Prostate gland (tissue), 2 donors: ENCODE results near the gene PRDM13. TPM values are rescaled to one million over a fixed set of nuclear protein-coding genes. Genes with fewer than 3 reads are reported as not detected.

Experiments
- DNase-seq: peaks from one replicate; pipeline ENCODE4 v3.0.0-alpha.2; 2019; ENCODE audit warnings: low spot score
- H3K27ac ChIP-seq, 2 donors: fragments of 200-600 bp; sonication (generic); 2 replicates each; pipeline ENCODE4 v1.5.1; 2017 to 2019
- H3K27me3 ChIP-seq: fragments of 200-600 bp; sonication (generic); replicated peaks from 2 replicates; pipeline ENCODE4 v1.5.1; 2019; ENCODE audit not compliant: insufficient read depth
- H3K36me3 ChIP-seq, 2 donors: fragments of 200-600 bp; sonication (generic); 1 replicate in 1 of 2; 2 replicates in 1 of 2; pipeline versions ENCODE4 v1.5.1 to v1.8.1; 2017 to 2019
- H3K4me1 ChIP-seq: fragments of 200-600 bp; sonication (generic); replicated peaks from 2 replicates; pipeline ENCODE4 v1.5.1; 2019
- H3K4me3 ChIP-seq, 2 donors: fragments of 200-600 bp; sonication (generic); 2 replicates each; pipeline ENCODE4 v1.5.1; 2017 to 2019
- H3K9me3 ChIP-seq: fragments of 200-600 bp; sonication (generic); 2 replicates; pipeline ENCODE4 v1.5.1; 2017
- POLR2A ChIP-seq: fragments of 450-650 bp; IDR thresholded peaks from one replicate; pipeline ENCODE4 v1.6.1; 2016; ENCODE audit warnings: antibody characterized with exemption, mild to moderate bottlenecking
- POLR2AphosphoS5 ChIP-seq: sonication (generic); formaldehyde crosslinking; IDR thresholded peaks from one replicate; pipeline ENCODE4 v1.6.1; 2017; ENCODE audit warnings: antibody characterized with exemption
- WGBS: methylation state at CpG from one replicate; pipeline ENCODE4 v1.1.5; 2018; 5-methylcytosine and 5-hydroxymethylcytosine counted together
- intact Hi-C: fragments of 100-400 bp; cut with DNase I; formaldehyde crosslinking; loops from one replicate; pipeline ENCODE4 v1.14.2; 2022
- total RNA-seq, 2 donors: library from RNA; depleted of rRNA; stranded (reverse); fragments of >200 nt; gene quantifications; one replicate each; pipeline ENCODE4 v1.1.0, GENCODE V29; 2016
- TF ChIP-seq, protein P1 (sequence below), 4 experiments: fragments of 200-600 bp in 2 of 4; fragments of 450-650 bp in 2 of 4; sonication (generic) in 2 of 4; IDR thresholded peaks; 1 replicate in 3 of 4; 2 replicates in 1 of 4; pipeline ENCODE4 v1.5.1; 2016 to 2019; ENCODE audit warnings: antibody characterized with exemption in 4 of 4, mild to moderate bottlenecking in 2 of 4, moderate library complexity in 2 of 4

PRDM13 gene
- under 1 TPM in 1 of 2 donors, not detected in 1; 0.74 TPM for total RNA-seq

DNA sequence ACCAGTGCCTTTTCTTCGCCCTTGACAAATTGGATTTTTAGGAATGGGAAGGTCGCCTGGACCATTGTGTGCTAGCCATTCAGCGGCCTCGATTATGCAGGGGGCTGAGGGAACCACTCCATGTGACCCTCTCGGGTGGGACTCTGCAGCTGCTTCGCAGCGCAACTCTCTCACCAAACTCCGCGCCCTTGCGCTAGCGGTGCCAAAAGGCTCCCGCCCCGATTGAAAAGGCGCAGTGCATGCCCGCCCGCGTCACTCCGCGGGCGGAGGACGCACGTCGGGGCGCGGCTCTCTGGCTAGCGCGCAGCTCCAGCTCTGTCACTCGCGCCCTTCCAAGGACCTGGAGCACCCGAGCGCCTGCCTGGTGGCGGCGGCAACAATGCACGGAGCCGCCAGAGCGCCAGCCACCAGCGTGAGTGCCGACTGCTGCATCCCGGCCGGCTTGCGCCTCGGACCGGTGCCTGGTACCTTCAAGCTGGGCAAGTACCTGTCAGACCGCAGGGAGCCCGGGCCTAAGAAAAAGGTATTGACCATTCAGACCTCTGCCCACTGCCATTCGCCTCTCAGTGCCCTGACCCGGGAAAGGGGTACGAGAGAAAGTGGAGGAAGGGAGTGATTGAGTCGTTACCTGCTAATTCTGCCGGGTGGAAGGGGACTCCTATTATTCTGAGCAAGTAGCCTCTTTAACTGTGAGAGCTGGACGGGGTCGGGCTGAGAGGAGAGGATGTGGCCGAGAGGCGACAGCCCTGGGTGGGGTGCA, at the start of gene PRDM13:
Gene PRDM13, plus strand, starts transcription at position 178 of the 760 bp plus-strand sequence. Its CDS starts 202 bp downstream, at position 380.
- no peak for DNase-seq
- Histone ChIP-seq H3K27ac (no peak within 1 kb of the TSS), H3K27me3 (peaks cover 62% of the 10 kb centered on the region), H3K9me3 (no peaks in the 10 kb centered on the region), H3K4me1 (peaks cover 6% of the 10 kb centered on the region), H3K36me3 (no peaks in the 10 kb centered on the region), H3K4me3 (no peak within 1 kb of the TSS)
- TF ChIP-seq POLR2A: no peak
- TF ChIP-seq, protein P1, sequence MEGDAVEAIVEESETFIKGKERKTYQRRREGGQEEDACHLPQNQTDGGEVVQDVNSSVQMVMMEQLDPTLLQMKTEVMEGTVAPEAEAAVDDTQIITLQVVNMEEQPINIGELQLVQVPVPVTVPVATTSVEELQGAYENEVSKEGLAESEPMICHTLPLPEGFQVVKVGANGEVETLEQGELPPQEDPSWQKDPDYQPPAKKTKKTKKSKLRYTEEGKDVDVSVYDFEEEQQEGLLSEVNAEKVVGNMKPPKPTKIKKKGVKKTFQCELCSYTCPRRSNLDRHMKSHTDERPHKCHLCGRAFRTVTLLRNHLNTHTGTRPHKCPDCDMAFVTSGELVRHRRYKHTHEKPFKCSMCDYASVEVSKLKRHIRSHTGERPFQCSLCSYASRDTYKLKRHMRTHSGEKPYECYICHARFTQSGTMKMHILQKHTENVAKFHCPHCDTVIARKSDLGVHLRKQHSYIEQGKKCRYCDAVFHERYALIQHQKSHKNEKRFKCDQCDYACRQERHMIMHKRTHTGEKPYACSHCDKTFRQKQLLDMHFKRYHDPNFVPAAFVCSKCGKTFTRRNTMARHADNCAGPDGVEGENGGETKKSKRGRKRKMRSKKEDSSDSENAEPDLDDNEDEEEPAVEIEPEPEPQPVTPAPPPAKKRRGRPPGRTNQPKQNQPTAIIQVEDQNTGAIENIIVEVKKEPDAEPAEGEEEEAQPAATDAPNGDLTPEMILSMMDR (IDR thresholded peaks at IDR 0.05): no peak
- TF ChIP-seq POLR2AphosphoS5: no peak
- intact Hi-C loops: no loop called here
- WGBS: 4% methylated on average over 54 of the region's 54 CpGs

DNA sequence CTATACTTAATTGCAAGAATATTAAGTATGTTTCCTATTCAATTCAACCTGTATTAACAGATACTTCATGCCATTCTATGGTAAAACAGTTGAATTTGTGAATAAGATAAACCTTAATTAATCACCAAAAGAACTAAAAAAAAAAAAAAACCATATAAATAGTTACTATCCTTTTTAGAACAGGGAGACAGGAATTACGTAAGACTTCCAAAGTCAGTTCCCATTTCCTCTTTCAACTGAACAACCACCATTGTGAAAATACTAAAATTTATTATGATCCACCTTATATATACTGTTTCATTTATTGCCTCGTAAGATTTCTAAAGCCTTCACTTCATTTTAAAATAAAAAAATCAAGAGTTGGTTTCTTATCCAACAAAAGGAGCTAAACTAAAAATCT, 47.6 kb upstream of the PRDM13 start:
- H3K9me3 ChIP-seq: no peaks in the 10 kb centered on the region
- H3K27me3 ChIP-seq: no peaks in the 10 kb centered on the region
- intact Hi-C loops: no loop called here
- H3K36me3 ChIP-seq: no peaks in the 10 kb centered on the region
- TF ChIP-seq, protein P1 (IDR thresholded peaks at IDR 0.05): no peak
- TF ChIP-seq POLR2AphosphoS5 (no peak), POLR2A (no peak)
- no peaks in the 10 kb centered on the region for H3K4me1 ChIP-seq
- H3K27ac ChIP-seq: no peak overlapping the region
- 82% methylated on average over 2 of the region's 2 CpGs for WGBS
- DNase-seq: no peak
- H3K4me3 ChIP-seq: no peak overlapping the region

DNA sequence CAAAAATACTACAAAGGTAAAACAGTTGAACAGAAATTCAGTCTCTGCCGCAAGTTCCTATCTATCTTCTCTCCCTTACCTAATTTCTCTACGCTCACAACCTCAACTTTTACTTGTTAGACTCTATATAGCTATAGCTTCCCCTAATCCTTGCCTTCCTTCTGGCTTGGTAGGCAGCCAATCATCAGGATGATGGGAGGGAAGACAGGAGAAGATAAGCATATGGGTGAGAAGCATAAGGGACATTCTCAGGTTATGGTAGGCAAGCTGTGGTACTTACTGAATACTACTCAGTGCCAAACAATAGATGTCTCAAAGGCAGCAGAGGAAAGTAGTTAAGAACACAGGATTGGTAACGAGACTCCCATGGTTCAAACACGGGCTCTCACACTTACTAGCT, 46.0 kb upstream of the PRDM13 start:
- no peak for DNase-seq
- TF ChIP-seq POLR2AphosphoS5 (no peak), POLR2A (no peak)
- TF ChIP-seq, protein P1 (IDR thresholded peaks at IDR 0.05): no peak
- no peaks in the 10 kb centered on the region for H3K36me3 ChIP-seq
- no peaks in the 10 kb centered on the region for H3K9me3 ChIP-seq
- 97% methylated on average over 4 of the region's 4 CpGs for WGBS
- H3K4me3 ChIP-seq: no peak overlapping the region
- intact Hi-C loops: no loop called here
- no peaks in the 10 kb centered on the region for H3K4me1 ChIP-seq
- H3K27ac ChIP-seq: no peak overlapping the region
- H3K27me3 ChIP-seq: no peaks in the 10 kb centered on the region

DNA sequence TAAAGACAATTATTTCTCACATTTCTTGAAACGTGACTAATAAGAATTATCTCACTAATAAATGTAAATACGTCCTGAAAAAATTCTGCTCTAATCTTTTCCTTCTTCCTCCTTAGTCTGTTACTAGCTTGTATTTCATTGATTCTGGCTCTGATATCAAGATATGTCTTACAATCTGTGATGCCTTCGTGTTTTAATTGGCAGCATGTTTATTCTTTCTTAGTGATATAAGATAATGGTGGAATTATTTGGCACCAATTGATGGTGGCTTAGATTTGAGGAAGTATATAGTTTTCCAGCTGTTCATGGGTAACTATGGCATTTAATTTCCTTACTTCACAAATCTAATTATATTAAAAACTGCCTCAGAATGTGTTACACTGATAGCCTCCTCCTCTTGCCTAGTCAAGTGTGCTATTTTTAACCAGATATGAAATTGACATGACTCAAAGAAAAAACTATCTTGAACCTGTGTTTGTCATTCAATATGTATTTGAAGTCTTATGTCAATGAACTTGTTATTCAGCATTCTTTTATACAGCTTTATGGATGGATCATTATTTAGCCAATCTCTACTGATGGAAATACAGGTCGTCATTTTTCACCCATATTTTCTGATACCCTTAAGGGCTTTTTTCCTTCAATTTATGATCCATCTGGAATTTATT, 43.4 kb upstream of the PRDM13 start:
- no peaks in the 10 kb centered on the region for H3K4me1 ChIP-seq
- no peak for DNase-seq
- no peak overlapping the region for H3K27ac ChIP-seq
- H3K36me3 ChIP-seq: no peaks in the 10 kb centered on the region
- intact Hi-C loops: no loop called here
- H3K27me3 ChIP-seq: no peaks in the 10 kb centered on the region
- H3K9me3 ChIP-seq: no peaks in the 10 kb centered on the region
- TF ChIP-seq POLR2A (no peak), POLR2AphosphoS5 (no peak)
- TF ChIP-seq, protein P1 (IDR thresholded peaks at IDR 0.05): no peak
- no peak overlapping the region for H3K4me3 ChIP-seq
- 31% methylated on average over 4 of the region's 4 CpGs for WGBS
